Stimulated activated CD8-positive, alpha-beta memory T cell treated with anti-CD3 and anti-CD28 coated beads, Interleukin-4, amount 100 ng/mL, for 24 hours (primary cell): ENCODE data around the gene RASGRP2.

Source experiments
- DNase-seq: peaks from one replicate; pipeline ENCODE4 v3.0.0-alpha.2; 2020; ENCODE audit warnings: low read depth

RASGRP2 gene

DNA sequence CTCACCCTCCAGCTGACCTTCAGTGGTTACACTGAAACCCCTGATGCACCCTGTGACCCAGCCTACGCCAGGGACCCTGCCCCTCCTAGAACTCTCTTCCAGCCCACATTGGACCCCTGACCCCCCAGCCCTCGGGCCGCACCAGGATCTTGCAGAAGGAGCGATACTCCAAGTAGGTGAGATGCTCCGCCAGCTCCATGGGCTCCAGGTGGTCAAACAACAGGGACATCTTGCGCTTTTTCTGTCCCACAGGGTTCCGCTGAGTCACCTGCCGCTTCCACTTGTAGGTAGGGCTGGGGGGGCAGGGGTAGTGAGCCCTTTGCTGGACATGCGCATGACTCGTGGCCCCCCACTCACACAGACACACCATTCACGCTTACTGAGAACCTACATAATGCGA is 4.1 kb downstream of the RASGRP2 start:
- no peak for DNase-seq

- DNase-seq = no peak
Measured at GRCh38 chr11:64736654-64737053, 7.3 kb downstream of the RASGRP2 start.

GRCh38 chr11:64735725-64736259 is 8.2 kb downstream of the RASGRP2 start:
- no peak for DNase-seq

DNA sequence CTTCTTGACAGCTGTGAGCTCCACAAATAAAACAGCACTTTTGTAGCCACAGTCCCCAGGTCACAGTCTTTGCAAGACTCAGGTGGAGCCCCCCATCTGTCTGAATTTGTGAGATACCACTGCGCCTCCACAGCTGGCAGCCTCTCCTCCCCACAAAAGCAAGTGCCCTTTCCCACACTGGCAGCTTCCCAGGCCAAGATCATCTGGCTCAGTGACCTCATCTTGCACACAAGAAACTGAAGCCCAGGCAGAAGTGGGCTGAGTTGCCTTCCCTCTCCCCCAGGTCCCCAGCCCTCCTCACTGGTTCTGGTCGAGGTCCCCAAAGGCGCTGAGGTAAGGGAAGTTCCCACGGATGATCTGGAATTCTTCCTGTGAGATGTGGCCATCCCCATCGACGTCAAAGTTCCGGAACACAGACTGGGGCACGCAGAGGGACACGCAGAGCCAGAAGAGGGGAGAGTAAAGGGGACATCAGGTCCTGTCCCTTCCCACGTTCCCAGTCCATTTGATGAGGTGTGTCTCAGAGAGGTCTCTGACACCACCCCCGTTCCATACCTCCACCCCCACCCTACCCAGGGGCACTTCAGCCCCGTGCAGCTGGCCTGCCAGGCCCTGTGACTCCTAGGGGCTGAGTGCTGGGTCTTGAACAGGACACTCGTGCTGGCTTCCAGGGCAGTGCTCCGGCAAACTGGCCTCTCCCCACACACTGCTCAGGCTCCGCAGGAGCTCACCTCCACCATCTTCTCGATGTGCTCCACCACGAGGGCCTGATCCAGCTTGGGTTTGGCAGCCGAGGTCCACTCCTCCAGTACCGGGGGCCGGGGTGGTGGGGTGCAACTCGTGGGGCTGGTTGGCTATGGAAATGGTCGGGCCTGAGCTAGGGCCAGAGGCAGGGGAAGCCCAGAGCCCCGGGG is 8.9 kb downstream of the RASGRP2 start:
- no peak for DNase-seq

- no peak for DNase-seq
Measured at GRCh38 chr11:64731601-64732000, 12.3 kb downstream of the RASGRP2 start.

GRCh38 chr11:64729851-64730382 is 14.0 kb downstream of the RASGRP2 start:
- no peak for DNase-seq

- DNase-seq = no peak
Measured at GRCh38 chr11:64728757-64729365, 15.1 kb downstream of the RASGRP2 start.

DNA sequence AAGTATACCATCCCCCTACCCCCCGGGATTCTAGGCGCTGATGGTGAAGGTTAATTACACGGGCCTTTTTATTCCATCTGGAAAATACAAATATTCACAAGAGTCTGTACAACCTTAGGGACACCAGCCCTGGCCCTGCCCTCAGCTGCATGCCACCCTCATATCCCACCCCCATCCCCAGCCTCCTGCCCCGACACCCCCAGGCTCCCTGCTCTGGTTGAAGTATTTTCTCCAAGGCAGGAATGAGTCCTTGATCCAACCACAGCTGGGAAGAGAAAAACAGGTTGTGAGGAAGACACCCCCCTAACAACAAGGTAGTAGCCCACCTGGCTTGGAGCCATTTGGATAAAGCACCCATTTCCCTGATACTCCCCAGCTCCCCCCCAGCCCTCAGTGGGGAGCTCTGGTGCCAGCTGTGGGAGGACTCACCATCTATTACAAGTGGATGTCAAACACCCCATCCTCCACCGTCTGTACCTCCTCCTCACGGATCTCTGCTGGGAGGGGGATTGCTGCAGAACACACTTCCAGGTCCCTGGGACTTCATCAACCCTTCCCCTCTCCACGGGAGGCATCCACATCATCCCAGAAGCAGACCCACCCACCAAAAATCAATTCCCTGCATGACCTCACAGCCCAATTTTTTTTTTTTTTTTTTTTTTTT is 16.9 kb downstream of the RASGRP2 start:
- no peak for DNase-seq

DNA sequence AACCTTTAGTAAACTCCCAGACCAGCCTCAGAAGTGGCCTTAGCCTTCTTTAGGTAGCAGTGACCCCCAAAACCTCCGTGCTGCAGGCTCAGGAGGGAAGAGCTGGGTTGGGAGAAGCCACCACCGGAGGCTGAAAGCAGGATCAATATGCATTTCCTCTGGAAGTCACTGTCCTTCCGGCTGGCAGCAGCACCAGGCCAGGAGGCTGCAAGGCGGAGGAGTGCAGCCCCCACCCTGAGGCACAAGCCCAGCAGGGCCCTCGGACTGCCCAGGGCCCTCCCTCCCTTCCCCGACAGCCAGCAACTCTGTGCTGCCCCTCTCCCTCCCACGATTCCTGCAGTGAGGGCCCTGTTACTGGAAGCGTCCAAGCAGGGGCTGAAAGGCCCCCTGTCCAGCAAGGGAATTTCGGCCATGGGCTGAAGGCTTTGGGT is 17.7 kb downstream of the RASGRP2 start:
- no peak for DNase-seq

DNA sequence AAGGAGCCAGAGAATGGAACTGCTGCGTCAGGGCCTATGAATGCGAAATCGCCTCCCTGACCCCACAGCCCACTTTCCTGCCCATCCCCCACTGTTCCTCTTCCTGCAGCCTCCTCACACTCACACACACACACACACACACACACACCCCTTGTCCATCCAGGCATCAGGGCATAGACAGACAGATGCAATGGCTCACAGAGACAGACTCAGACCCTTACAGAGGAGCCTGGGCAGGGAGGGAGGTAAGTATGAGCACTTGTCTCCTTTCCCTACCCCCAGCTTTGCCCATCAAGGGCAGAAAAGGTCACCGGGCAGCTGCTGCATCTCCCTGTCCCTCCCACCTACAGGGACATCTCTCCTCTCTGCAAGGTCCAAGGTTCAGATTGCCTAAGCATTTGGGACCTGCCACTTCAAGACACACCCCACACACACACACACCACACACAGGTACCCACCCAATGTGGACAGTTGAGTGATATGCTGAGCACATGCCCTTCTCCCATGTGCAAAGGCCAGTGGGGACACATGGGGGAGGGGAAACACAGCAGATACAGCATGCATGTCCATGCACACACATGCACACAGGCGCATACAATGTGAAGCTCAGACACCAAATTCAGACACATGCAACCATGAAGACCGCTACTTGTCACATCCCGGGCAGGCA is 18.9 kb downstream of the RASGRP2 start:
- no peak for DNase-seq

- no peak for DNase-seq
Measured at GRCh38 chr11:64723907-64724862, 19.8 kb downstream of the RASGRP2 start.

GRCh38 chr11:64723117-64723906 is 20.6 kb downstream of the RASGRP2 start, which contains the start of gene NRXN2:
TSS of gene NRXN2 (minus strand) at chr11:64723197. CDS start at chr11:64713699, 9,498 bp downstream.
- DNase-seq = peak; percentile 84

GRCh38 chr11:64722141-64723065 is 21.5 kb downstream of the RASGRP2 start:
- DNase-seq = no peak

DNA sequence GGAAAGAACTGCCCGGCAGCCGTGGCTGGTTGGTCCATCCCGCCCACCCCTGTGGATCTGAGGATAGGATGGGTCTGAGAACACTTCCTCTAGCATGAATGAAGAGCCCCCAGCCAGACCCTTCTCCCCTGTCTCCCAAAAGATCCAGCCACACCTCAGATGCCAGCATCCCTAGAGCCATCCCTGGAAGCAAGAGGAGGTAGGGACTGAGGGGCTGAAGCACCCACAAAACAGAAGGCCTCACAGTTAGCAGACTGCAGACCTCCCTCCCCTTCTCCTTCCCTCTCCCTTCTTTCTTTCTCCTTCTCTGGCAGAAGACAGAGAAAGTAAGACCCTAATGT is 22.6 kb downstream of the RASGRP2 start:
- no peak for DNase-seq

GRCh38 chr11:64720640-64721358 is 23.1 kb downstream of the RASGRP2 start:
- no peak for DNase-seq

GRCh38 chr11:64720167-64720566 is 23.8 kb downstream of the RASGRP2 start:
- no peak for DNase-seq

GRCh38 chr11:64719406-64719805 is 24.5 kb downstream of the RASGRP2 start:
- no peak for DNase-seq

DNA sequence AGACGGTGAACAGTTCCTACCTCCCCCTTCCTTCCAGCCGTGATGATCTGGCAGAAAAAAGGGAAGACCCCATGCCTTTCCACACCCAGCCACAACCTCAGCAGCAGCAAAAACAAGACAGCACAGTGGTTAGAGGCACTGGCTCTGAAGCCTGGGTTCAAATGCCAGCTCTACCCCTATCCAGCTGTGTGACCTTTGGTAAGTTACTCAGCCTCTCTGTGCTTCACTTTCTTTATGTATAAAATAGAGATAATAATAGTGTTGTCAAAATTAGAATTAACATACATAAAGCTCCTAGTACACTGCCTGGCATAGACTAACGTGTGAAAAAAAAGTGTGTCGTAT is 25.2 kb downstream of the RASGRP2 start:
- no peak for DNase-seq
